ENCODE measurements around the gene GPR152. TPM values are rescaled to one million over a fixed set of nuclear protein-coding genes. Genes with fewer than 3 reads are reported as not detected.

The GPR152 gene
- total and polyA plus RNA-seq, 2 of the 8 experiments (the other 6 are each of a cell fraction or from before 2014, with no cell fraction given), result not detected

DNA sequence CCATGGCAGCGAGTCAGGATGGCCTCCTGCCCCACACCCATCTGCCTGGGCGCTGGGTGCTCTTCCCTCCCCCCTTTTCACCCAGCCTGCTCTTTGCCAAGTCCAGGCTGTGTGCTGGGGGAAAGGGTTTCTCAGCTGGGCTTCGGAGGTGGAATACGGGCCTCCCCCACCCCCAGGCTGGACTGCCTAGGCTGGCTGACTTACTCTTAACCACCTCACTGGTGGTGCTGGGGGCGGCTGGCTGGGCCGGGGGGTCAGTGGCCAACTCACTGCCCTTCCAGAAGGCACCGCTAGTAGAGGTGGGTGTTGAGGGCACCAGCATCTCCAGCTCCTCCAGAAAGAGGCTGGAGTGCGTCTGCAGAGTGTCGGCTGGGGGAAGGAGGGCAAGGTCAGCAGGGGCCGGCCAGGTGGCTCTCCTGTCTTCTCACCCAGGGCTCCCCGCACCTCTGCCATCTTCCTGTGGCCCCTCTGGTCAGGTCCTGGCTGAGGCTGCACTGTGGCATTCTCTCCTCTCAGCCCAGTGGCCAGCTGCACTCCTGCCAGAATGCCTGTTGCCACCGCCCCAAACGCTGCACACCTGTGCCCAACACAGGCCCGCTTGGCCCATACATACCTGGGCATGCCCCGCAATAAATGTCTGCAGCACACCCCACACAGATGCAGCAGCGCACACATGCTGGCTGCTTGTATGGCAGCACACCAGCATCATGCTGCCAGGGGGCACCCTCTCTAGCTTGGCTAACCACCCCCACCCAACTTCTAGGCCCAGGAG, 42.9 kb upstream of the GPR152 start:
- Histone ChIP-seq H3K23ac (ENCODE audit: insufficient read length) (no peak overlapping the region), H3K9me3 (ENCODE audit: insufficient read depth in 2 of 2, low read depth in 1 of 2, low read length in 1 of 2) (no peaks in the 10 kb centered on the region), H2BK20ac (ENCODE audit: low read length) (no peak overlapping the region), H3K36me3 (ENCODE audit: control insufficient read depth in 2 of 4, insufficient read depth in 4 of 4, low read length in 3 of 4) (peaks cover 2 to 29% (median 11%) of the 10 kb centered on the region in 4 experiments; a peak in 6 of 8 replicates), H2BK5ac (ENCODE audit: low read depth, low read length) (no peak overlapping the region), H3K23me2 (ENCODE audit: low read depth, low read length) (peaks cover 2% of the 10 kb centered on the region; the same call in 1 of the 2 replicates), H3K14ac (ENCODE audit: insufficient read length) (no peak overlapping the region), H2BK120ac (replicated peaks; ENCODE audit: low read depth, low read length) (no peak overlapping the region), H4K8ac (ENCODE audit: extremely low read depth, insufficient read depth, low read length) (no peak overlapping the region), H4K20me1 (replicated peaks in 1 of 2; ENCODE audit: control insufficient read depth in 1 of 2, insufficient read depth in 2 of 2, low read length in 2 of 2) (peaks cover 0 to 12% of the 10 kb centered on the region in 2 experiments), H2BK12ac (ENCODE audit: low read depth, low read length) (no peak overlapping the region), H3K4me2 (ENCODE audit: insufficient read depth in 1 of 2, low read depth in 2 of 2, low read length in 2 of 2) (no peak overlapping the region), H3K56ac (replicated peaks; ENCODE audit: insufficient read length, low read depth, low read length) (no peak overlapping the region), H3K27me3 (replicated peaks in 1 of 4; ENCODE audit: control insufficient read depth in 3 of 4, extremely low read depth in 1 of 4, insufficient read depth in 3 of 4, low read length in 3 of 4) (no peaks in the 10 kb centered on the region; a peak in 1 of 7 replicates), H4K91ac (replicated peaks; ENCODE audit: insufficient read length, low read length) (no peak overlapping the region), H3K4me3 (ENCODE audit: extremely low read depth in 1 of 4, insufficient read depth in 2 of 4, low read depth in 3 of 4, low read length in 4 of 4) (no peak overlapping the region), H2AK5ac (ENCODE audit: low read depth, low read length) (no peak overlapping the region), H4K5ac (ENCODE audit: insufficient read length, low read depth, low read length) (no peak overlapping the region), H2BK15ac (ENCODE audit: low read length) (no peak overlapping the region), H3K79me1 (ENCODE audit: low read depth, low read length) (no peaks in the 10 kb centered on the region), H3K18ac (ENCODE audit: extremely low read depth, low read length) (no peak overlapping the region), H3K9ac (replicated peaks in 1 of 4; ENCODE audit: extremely low read depth in 1 of 4, low read depth in 3 of 4, low read length in 3 of 4) (no peak overlapping the region), H3K27ac (ENCODE audit: low read depth, low read length) (no peak overlapping the region), H2AFZ (ENCODE audit: low read length) (no peak overlapping the region), H3K4me1 (replicated peaks in 1 of 4; ENCODE audit: control insufficient read depth in 3 of 4, insufficient read depth in 4 of 4, low read length in 3 of 4) (peaks cover 0 to 10% (median 0%) of the 10 kb centered on the region in 4 experiments; a peak in 2 of 7 replicates), H3K4ac (replicated peaks; ENCODE audit: insufficient read length, low read depth, low read length) (no peak overlapping the region), H3K79me2 (ENCODE audit: control insufficient read depth in 1 of 2, insufficient read depth in 2 of 2, low read length in 2 of 2) (no peaks in the 10 kb centered on the region)
- ChIA-PET POLR2A (ENCODE audit: partially characterized antibody) (interaction anchor here (1.6 kb wide), 1 partner anchor 12 kb away, joined by 5 read pairs; the partner anchor contains the start of gene AIP), CTCF (ENCODE audit: partially characterized antibody) (no interaction called here)
- WGBS, 2 experiments (ENCODE audit: extremely low coverage in 1 of 2, insufficient coverage in 1 of 2, insufficient read length in 1 of 2, insufficient replicate concordance in 2 of 2, low coverage in 1 of 2, low lambda C conversion rate in 2 of 2, missing lambda C conversion rate in 1 of 2), result 90% methylated on average over 10 of the region's 16 CpGs; no CpG with 5 or more reads in 1 of the 2 experiments
- no peak for DNase-seq (ENCODE audit: low read depth in 1 of 2, low spot score in 2 of 2)
- no peak for FAIRE-seq
- TF ChIP-seq CREB1 (IDR thresholded peaks at IDR 0.05) (no peak), EZH2 (IDR thresholded peaks at IDR 0.05; ENCODE audit: low read depth, low read length, severe bottlenecking) (no peak), GABPA (IDR thresholded peaks at IDR 0.05; ENCODE audit: borderline replicate concordance, insufficient read depth, low read length) (no peak), CEBPB (IDR thresholded peaks at IDR 0.05; ENCODE audit: low read depth, low read length) (no peak), SUZ12 (IDR thresholded peaks at IDR 0.05; ENCODE audit: low read length) (no peak), ASH2L (IDR thresholded peaks at IDR 0.05; ENCODE audit: low read length) (no peak), KDM1A (IDR thresholded peaks at IDR 0.05; ENCODE audit: borderline replicate concordance, low read length) (no peak), JUND (IDR thresholded peaks at IDR 0.05; ENCODE audit: low read length) (no peak), RAD21 (IDR thresholded peaks at IDR 0.05 in 1 of 2, conservative IDR thresholded peaks at IDR 0.05 in 1 of 2; ENCODE audit: low read depth in 2 of 2, low read length in 2 of 2) (no peak), EGR1 (IDR thresholded peaks at IDR 0.05; ENCODE audit: borderline replicate concordance, low read depth, low read length) (no peak), EP300 (IDR thresholded peaks at IDR 0.05; ENCODE audit: borderline replicate concordance in 1 of 2, low read depth in 2 of 2, low read length in 2 of 2) (no peak)
- TF ChIP-seq, protein P1, sequence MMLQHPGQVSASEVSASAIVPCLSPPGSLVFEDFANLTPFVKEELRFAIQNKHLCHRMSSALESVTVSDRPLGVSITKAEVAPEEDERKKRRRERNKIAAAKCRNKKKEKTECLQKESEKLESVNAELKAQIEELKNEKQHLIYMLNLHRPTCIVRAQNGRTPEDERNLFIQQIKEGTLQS (IDR thresholded peaks at IDR 0.05; ENCODE audit: insufficient read depth, low read depth, low read length), result no peak

All from H1 (cell line).